Measurements from ENCODE around the gene TGDS.

The TGDS gene

DNA sequence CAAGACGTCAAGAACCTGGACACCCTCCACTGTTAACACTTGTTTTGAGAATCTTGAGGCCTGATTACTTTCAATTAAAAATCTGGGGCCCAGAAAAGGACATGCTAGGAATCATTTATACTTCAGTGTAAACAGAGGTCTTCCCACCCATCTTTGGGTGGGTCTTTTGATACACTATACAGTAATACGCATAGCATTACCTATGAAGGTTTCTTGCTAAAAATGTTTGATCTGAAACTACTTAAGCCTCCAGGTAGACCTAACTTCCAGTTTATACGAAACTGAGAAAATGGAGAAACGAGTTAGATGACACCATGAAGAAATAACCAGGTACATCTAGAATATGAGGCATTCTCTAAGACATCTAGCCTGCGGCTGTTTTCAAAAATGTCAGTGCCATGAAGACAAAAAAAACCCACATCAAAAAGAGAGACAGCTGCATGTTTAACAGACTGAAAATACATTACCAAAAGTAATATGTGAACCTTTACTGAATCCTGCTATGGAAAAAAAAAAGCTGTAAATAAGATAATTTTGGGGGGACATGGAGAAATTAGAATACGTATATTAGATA lies 36.6 kb downstream of the TGDS start:
- no peak for DNase-seq (ENCODE audit: low spot score)
- TF ChIP-seq, protein P1, sequence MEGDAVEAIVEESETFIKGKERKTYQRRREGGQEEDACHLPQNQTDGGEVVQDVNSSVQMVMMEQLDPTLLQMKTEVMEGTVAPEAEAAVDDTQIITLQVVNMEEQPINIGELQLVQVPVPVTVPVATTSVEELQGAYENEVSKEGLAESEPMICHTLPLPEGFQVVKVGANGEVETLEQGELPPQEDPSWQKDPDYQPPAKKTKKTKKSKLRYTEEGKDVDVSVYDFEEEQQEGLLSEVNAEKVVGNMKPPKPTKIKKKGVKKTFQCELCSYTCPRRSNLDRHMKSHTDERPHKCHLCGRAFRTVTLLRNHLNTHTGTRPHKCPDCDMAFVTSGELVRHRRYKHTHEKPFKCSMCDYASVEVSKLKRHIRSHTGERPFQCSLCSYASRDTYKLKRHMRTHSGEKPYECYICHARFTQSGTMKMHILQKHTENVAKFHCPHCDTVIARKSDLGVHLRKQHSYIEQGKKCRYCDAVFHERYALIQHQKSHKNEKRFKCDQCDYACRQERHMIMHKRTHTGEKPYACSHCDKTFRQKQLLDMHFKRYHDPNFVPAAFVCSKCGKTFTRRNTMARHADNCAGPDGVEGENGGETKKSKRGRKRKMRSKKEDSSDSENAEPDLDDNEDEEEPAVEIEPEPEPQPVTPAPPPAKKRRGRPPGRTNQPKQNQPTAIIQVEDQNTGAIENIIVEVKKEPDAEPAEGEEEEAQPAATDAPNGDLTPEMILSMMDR (IDR thresholded peaks at IDR 0.05; ENCODE audit: extremely low read depth, missing control alignments), result no peak

DNA sequence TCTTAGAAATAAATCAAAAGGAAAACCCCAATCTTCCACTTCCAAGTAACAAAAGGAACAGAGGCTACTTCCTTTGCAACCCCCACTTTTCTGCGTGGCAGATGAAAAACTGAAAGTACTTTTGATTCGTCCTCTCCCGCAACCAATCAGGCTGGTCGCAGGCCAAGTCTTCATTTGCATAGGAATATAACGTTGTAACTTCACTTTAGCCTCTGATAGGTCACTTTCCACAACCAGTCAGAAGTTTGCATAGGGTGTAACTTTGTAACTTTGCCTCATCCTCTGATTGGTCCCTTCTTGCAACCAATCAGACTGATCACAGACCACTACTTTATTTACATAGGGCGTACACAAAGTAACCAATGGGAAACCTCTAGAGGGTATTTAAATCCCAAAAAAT lies 37.2 kb downstream of the TGDS start:
- no peak for DNase-seq (ENCODE audit: low spot score)
- TF ChIP-seq, protein P1 (IDR thresholded peaks at IDR 0.05; ENCODE audit: extremely low read depth, missing control alignments), result no peak

DNA sequence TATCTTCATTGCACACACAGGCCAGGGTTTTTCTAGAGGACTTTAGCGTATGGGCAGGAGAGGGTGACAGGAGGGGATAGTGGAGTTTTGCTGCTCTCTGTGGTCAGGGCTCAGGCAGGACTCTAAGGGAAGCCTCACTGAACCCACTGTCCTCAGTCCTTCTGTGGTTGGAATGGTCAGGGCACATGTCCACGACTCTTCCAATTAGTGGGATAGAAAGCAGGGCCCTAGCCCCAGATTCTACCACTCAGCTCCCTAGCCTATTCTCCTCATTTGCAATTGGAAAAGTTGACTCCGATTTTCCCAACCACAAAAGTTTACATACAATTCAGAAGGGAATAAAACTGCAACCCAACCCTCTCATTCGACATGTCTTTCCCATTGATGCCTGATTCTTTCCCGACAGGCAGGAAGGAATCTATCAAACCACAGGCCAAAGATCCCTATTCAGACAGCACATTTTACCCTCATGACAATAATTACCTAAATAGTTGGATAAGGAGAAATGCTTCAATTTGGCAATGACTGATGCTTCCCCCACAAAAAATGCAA lies 38.2 kb downstream of the TGDS start:
- TF ChIP-seq, protein P1 (IDR thresholded peaks at IDR 0.05; ENCODE audit: extremely low read depth, missing control alignments), result no peak
- DNase-seq (ENCODE audit: low spot score), result no peak

DNA sequence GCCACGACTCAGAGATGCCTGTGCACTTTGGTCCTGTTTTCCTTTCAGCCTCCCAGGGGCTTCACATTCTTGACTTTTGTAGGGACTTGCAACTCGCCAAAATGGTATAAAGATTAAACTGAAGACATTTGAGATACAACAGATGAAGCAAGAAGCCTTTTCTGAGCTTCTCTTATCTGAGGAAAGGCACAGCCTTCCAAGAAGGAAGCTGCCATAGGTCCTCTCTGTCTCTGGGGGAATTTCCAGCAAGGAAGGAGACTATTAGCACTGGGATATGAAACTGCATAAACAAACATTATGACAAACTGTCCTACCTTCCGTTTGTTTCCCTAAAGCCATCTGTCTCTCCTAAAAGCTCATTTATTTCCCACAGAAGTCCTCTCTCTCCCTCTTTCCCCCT lies 39.3 kb downstream of the TGDS start:
- TF ChIP-seq, protein P1 (IDR thresholded peaks at IDR 0.05; ENCODE audit: extremely low read depth, missing control alignments), result no peak
- DNase-seq (ENCODE audit: low spot score), result no peak

DNA sequence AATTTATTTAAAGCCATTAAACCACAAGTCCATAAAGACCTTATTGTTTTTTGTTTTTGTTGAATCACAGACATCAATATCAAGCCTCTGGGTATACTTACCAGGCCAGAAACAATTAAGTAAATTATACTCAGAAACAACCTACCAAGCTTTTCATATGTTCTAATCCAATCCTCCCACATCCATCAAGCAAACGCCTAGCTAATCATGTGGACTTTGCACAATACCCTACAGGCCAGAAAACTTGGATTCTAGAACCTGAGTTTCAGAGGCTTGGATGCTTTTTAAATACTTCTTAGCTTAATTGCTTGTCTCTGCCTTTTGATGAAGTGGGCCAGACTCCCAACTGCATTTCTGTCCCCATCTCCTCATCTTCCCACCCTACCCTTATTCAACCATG lies 39.9 kb downstream of the TGDS start:
- TF ChIP-seq, protein P1 (IDR thresholded peaks at IDR 0.05; ENCODE audit: extremely low read depth, missing control alignments), result no peak
- no peak for DNase-seq (ENCODE audit: low spot score)

DNA sequence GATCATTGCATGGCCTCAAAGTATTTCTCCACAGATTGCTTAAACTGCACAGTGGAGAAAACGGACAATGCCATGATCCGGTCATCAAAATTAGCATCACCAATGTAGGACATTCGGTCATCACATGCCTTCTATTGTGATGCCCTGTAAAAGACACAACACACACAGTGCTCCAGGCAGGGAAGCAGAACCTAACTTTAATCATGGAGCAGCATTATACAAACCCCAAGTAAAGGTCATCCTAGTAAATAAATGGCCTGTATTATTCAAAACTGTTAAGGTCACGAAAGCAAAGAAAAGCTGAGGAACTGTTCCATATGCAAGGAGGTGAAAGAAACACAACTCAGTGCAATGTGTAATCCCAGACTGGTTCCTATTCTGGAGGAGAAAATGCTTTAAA lies 42.2 kb downstream of the TGDS start:
- TF ChIP-seq, protein P1 (IDR thresholded peaks at IDR 0.05; ENCODE audit: extremely low read depth, missing control alignments), result no peak

DNA sequence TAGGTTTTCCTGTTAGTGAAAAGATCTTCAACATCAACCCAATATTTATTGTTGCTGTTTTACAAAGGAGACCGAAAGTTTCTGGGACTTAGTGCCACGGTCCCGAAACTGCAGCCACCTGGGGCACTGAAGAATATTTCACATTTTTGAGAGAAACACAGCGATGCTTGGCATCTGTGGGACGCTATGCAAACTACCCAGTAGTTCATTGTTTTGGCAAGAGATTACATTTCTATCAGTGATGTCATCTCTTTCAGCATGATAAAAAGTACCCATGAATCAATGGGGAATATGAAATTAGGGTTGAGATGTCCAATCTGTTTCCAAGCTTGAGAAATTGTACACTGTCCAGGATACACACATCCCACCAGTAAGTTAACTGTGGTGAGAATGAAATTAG lies 43.9 kb downstream of the TGDS start:
- no peak for DNase-seq (ENCODE audit: low spot score)
- TF ChIP-seq, protein P1 (IDR thresholded peaks at IDR 0.05; ENCODE audit: extremely low read depth, missing control alignments), result no peak

More for the DNA sequence above, 42.2 kb downstream of the TGDS start:
- no peak for DNase-seq (ENCODE audit: low spot score)
